Tibial nerve (tissue), 4 donors: ENCODE results near the gene TBXAS1.

Experiments used
- CTCF ChIP-seq, 5 experiments: fragments of 200-600 bp in 3 of 5; fragments of 450-650 bp in 2 of 5; sonication (generic) in 3 of 5; IDR thresholded peaks; one replicate each; pipeline ENCODE4 v1.5.1; 2016 to 2019; ENCODE audit warnings: antibody characterized with exemption in 5 of 5, mild to moderate bottlenecking in 3 of 5, moderate library complexity in 2 of 5
- EP300 ChIP-seq, 2 donors: sonication (generic); formaldehyde crosslinking; IDR thresholded peaks; one replicate each; pipeline ENCODE4 v1.6.1; 2017; ENCODE audit warnings: antibody characterized with exemption in 2 of 2, mild to moderate bottlenecking in 1 of 2

GRCh38 chr7:139976055-139976837 is 147.2 kb downstream of the TBXAS1 start:
- no peak for TF ChIP-seq CTCF (IDR thresholded peaks at IDR 0.05)
- TF ChIP-seq EP300 (IDR thresholded peaks at IDR 0.05), result no peak
